Mammary epithelial cell (primary cell): ENCODE results near the gene TRAPPC14.

Experiments
- CTCF ChIP-seq, 2 donors: IDR thresholded peaks in 1 of 2; conservative IDR thresholded peaks in 1 of 2; 2 replicates each; pipeline ENCODE4 v1.5.1; 2011 to 2012; ENCODE audit warnings: inconsistent platforms in 2 of 2, low read length in 2 of 2, mild to moderate bottlenecking in 2 of 2, control low read depth in 1 of 2, low read depth in 1 of 2; ENCODE audit not compliant: insufficient read depth in 1 of 2; ENCODE audit errors: extremely low read depth in 1 of 2
- EZH2 ChIP-seq: IDR thresholded peaks from 2 replicates; pipeline ENCODE4 v1.6.1; 2012; ENCODE audit warnings: low read length, inconsistent platforms, borderline replicate concordance

- TF ChIP-seq CTCF (conservative IDR thresholded peaks at IDR 0.05 in 1 of 2, IDR thresholded peaks at IDR 0.05 in 1 of 2; ENCODE audit: extremely low read depth in 1 of 2, insufficient read depth in 1 of 2, low read depth in 1 of 2, low read length in 2 of 2), result no peak
- TF ChIP-seq EZH2, result no peak
Measured at GRCh38 chr7:100148225-100148558, 10.3 kb downstream of the TRAPPC14 start.
